HG03354 (cell line): ENCODE data around the gene CDSN.
A peak's percentile ranks its signal among the peaks of the same experiment; 100 is the strongest.
"Not testable (repeated sequence)": the region's sequence is repeated elsewhere in the genome, so short reads cannot be mapped to it uniquely, and the experiment has no call there.

Experiments used
- ATAC-seq: cut with Tn5 transposase; IDR thresholded peaks from one replicate; pipeline ENCODE4 v1.9.1; 2021; ENCODE audit warnings: mild to moderate bottlenecking; ENCODE audit not compliant: unreplicated experiment, poor library complexity, severe bottlenecking

The CDSN gene

DNA sequence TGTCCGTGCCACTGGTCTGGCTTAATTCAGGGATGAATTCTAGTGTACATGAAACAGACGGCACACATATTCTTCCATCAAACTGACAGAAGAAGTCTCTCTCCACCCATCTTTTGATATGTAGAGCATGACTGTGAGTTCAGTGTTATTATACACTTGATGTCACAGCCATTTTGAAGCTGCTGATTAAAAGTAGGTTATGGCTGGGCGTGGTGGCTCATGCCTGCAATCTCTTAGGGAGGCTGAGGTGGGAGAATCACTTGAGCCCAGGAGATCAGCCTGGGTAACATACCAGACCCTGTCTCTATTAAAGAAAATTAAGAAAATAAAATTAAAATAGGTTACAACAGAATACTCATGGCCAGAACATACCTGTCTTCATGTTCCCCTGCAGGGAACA lies 28.6 kb downstream of the CDSN start:
- no peak for ATAC-seq

DNA sequence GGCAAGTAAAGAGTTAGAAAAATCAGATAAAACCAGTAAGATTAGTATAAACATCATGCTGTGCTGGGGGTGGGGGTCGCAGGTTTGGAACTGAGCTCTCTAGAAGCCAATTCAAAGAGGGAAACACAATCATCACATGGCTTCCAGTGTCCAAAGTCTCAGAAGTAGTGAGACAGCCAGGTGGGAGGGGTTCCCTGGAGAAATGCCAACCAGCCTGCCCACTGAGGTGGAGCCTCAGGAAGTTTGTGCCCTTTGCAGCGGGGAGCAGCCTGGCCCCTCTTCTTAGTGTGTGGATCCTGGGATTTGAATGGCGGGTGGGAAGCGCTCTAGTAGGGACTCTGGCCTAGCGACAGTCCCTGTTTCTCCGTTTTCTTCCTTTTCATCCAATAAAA lies 29.3 kb downstream of the CDSN start:
- ATAC-seq, result no peak

DNA sequence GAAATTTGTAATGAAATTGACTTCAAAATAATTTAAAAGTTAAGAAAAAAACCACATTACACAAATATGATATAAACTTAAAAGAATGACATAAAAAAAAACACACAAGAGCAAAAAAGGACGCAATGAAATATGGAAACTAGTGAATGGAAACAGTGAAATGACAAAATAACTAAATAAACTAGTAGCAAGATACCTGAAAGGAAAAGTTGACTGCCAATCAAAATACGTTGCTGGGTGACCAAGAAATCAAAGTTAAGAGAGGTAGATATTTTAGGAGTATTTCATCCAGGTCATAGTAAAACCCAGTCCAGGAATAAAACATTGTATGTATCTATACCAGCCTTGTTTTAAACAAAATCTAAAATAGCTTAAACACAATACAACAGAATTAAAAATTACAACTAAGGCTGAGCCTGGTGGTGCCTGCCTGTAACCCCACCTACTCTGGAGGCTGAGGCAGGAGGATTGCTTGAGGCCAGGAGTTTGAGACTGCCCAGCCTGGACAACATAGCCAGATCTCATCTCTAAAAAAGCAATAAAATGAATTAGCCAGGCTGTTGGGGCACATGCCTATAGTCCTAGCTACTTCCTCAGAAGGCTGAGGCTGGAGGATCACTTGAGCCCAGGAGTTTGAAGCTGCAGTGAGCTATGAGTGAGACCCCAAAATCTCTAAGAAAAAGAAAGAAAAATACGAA lies 29.8 kb downstream of the CDSN start:
- ATAC-seq, result no peak

DNA sequence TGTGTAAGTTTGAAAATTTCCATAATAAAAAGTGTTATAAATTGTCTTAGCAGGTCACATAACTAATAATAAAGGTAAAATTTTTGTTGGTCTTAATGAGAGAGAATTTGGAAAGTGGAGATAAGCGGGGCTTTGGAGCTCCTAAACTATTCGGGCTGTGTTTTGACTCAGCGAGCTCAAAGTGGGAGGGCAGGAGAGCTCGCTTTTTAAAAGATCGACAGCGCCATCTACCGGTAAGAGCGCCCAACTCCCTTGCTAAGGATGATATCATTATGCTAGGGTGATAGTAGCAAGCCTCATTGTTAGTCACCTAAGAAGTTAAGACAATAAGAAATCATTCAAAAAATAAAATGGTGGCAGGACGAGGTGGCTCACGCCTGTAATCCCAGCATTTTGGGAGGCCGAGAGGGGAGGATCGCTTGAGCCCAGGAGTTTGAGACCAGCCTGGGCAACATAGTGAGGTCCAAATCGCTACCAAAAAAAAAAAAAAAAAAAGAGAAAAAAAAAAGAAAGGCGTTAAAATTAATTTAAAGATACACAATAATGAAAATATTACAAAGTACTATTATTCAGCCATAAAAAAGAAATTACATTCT lies 32.7 kb downstream of the CDSN start:
- no peak for ATAC-seq

DNA sequence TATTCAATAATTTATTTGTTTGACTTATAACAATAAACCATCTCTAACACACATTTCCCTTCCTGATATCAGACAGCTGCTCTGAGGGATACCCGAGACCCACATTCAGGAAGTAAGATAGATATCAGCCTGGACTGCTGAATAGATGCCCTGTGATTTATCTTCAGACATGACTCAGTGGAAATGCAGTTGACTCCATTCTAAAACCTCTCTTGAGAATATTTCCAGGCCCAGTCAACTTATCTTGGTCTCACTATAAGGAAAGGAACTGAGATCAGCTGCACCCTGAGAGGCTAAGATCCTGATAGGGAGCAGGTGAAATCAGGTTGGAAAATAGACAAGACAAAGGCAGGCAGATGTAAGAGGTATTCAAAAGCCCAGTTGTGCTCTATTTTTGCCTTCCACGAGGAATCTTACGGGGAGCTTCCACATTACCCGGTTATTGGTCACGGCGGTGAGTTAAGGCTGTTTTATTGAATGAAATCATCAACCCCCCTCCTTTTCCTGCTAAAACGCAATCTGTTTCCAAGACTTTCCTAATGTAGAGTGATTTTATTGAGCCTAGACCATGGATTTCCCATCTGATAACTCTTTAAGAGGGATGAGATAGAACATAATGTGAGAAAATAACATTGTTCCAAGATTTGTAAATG lies 33.3 kb downstream of the CDSN start:
- ATAC-seq, result no peak

DNA sequence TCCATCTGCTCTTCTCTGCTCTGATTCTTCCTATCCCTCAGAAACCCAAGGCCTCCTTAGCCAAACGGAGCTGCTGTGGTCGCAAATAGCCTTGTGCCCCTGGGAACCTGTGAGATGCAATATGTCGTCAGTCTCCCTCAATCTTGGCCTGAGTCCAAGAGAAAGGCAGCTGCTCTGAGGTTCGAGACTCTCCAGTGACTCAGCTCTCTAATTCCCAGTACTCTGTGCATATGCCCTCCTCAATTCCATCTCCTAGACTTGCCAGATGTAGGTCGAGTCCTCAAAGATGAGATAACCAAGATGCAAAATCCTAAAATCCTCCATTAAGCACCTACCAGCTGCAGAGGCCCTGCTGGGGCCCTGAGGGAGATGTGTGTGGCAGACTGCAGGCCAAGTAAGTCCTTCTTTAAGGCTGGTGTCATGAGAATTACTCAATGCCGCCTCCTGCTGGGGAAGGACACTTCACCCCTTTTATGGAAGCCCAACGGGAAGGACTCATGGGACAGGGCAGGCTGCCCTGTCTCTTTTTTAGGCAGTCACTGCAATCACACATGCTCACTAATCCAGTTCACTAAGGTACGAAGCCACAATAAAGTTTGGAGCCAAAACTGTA lies 36.4 kb downstream of the CDSN start:
- no peak for ATAC-seq

DNA sequence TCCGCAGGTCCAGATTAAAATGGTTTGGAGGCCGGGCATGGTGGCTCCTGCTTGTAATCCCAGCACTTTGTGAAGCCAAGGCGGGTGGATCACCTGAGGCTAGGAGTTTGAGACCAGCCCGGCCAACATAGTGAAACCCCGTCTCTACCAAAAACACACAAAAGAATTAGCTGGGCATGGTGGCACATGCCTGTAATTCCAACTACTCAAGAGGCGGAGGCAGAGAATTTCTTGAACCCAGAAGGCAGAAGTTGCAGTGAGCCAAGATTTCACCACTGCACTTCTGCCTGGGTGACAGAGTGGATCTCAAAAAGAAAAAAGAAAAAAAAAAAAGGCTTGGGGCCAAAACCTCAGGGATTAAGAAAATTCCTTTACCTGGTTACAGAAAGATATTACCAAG lies 38.4 kb downstream of the CDSN start:
- no peak for ATAC-seq

DNA sequence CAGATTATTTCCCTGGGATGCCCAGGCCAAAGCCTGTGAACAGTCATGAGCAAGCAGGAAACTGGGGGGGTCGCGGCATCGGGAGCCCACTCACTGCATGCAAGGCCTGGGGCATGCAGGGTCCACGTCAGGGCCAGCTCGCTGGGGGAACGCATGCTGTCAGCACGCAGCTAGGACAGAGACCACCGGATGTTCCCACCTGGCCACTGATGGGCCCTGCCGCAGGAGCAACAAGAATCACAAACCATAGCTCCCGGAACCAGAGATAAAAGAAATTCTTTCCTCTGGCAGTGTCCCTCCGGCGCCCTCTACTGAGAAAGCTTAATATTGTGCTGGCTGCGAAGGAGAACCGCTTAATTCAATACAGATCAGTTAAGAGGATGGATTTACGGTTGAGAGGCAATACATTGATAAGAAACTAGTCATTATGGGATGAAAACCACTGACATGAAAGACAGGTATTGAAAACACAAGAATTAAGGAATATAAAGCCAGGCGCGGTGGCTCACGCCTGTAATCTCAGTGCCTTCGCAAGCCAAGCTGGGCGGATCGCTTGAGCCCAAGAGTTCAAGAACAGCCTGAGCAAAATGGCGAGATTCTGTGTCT lies 40.5 kb downstream of the CDSN start:
- ATAC-seq, result no peak

DNA sequence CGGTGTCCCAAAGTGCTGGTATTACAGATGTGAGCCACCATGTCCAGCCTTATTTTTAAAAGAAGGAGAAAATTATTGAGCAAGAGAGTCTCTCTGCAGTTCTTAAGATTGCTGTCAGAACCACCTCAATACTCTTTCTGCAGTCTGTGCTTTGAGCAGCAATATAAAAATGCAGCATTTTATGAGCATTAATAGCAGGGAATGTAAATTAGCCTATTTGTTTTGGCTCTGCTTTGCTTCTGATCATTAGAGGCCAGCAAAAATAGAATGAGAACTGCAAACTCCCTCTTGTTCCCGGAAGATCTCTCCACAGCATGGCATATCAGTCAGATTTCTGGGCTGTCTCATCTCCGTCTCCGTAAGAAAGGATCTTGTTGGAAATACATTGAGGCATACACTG lies 43.6 kb downstream of the CDSN start:
- ATAC-seq, result no peak

DNA sequence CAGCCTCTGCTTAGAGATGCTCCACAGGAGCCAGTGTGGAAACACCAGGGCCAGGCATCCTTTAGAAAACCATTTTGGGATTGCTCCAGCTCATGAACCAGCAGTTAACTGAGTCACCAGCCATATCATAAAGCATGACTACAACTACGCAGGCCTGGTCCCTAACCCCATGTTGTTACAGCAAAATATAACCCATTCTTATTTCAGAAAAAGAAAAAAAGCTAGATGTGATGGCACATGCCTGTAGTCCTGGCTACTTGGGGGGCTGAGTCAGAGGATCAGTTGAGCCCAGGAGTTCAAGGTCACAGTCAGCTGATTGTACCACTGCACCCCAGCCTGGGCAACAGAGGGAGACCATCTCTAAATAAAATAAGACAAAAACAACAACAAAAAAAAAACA lies 44.7 kb downstream of the CDSN start:
- ATAC-seq, result no peak

DNA sequence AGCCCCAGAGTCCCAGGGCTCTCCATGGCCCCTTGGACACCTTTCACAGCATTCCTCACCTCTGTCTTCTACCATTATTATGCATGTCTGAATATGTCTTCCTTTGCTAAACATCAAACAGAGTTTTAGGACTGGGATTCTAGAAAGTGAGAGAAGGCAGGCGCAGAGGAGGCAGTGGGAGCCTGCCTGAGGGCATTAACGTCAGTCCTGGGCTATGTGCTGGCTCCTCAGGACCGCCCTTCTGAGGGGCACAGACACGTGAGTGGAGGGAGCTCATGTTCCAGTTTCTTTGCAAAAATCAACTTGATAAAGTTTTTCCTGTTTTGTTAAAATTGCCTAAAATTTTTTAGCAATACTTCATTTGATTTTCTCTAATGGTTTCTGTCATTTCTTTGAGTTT lies 45.8 kb downstream of the CDSN start:
- no peak for ATAC-seq

DNA sequence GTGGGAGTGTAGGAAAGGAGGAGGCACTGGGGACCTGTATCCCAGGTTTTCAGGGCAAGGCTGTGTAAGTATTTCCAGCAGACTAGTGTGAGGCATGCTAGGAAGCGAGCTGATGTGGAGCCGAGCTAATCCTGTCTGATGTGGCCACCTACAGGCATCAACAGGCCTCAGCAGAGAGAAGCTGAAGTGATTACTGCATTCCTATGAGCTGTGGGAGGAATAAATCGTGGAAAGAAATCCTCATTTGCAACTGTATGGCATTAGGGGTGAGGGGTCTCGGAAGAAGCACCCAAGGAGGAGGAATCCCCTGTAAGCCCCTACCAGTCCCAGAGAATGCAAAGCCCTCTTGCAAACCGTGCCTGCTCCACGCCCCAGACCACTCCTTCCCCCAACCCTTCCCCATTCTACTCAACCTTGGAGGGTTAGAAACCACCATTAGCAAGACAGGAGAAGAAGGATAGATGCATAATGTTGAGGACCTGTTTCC lies 49.5 kb downstream of the CDSN start:
- ATAC-seq, result no peak

DNA sequence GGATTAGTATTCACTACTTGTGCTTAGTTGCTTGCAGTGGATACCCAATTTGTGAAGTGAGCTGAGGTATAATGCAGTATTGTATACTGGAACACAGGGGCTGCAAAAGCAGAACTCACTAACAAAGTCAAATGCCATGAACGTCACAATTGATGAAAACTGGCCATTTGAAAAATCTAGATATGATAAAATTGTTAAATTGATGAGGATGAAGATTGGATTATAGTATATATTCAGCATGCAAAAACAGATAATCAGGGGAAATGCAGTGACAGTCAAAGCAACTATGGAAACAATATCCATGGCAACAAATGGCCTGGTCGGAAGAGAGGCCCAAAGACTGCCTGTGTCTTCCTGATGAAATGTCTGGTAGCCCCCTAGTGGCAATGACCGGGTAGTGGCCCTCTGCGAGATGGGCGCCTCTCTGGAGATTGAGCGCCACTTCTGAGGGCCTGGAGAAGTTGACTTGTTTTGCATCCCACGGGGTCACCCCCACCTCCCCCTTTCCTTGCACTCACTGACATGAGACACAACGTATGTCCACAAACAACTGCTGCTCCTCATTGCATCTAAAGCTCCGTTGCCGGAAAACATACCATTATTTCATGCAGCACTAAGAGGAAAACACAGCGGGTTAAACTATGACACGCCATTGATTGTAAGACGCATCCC lies 51.4 kb downstream of the CDSN start:
- ATAC-seq, result peak; percentile 72

DNA sequence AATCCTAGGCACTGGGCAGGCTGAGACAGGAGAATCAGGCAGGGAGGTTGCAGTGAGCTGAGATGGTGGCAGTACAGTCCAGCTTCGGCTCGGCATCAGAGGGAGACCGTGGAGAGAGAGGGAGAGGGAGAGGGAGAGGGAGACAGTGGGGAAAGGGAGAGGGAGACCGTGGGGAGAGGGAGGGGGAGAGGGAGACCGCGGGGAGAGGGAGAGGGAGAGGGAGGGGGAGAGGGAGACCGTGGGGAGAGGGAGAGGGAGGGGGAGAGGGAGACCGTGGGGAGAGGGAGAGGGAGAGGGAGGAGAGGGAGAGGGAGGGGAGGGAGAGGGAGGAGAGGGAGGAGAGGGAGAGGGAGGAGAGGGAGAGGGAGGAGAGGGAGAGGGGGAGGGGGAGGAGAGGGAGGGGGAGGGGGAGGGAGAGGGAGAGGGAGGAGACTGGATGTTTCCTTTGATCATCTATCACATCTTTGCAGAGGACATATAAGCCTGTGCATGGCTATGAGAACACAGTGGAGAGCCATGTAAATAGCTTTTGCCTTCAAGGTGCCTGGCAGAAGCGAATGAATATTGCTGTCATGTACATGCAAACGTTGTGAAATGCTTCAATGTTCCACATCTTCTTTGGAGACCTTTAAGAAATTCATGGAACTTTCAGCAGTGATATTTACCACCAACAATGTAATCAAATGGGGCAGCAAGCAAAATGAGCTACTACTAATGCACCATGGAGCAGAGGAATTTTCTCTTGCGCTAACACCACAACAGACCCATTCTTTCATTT lies 52.2 kb downstream of the CDSN start:
- ATAC-seq, result not testable (repeated sequence)

DNA sequence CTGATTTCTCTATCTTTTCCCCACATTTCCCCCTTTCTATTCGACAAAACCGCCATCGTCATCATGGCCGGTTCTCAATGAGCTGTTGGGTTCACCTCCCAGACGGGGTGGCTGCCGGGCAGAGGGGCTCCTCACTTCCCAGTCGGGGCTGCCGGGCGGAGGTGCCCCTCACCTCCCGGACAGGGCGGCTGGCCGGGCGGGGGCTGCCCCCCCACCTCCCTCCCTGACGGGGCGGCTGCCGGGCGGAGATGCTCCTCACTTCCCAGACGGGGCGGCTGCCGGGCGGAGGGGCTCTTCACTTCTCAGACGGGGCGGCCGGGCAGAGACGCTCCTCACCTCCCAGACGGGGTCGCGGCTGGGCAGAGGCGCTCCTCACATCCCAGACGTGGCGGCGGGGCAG lies 53.2 kb downstream of the CDSN start:
- ATAC-seq, result not testable (repeated sequence)

DNA sequence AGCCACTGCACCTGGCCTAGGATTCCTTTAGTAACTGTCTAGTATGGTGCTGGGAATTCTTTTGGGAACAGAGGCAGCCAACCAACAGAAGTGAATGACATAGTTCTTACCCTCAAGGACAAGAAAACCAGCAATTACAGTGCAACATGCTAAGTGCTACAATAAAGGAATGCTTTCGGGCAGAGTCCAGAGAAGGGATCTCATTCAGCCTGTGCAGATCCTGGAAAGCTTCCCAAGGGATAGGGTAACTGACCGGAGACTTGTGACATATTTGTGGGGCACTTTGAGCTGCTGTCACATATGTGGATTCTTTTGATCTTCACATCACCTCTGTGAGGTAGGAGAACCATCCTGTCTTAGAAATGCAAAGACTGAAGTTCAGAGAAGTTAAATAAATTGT lies 54.7 kb downstream of the CDSN start:
- no peak for ATAC-seq
